HepG2 (cell line): ENCODE results near the gene REEP2. TPM values are rescaled to one million over a fixed set of nuclear protein-coding genes. Genes with fewer than 3 reads are reported as not detected.
A peak's percentile ranks its signal among the peaks of the same experiment; 100 is the strongest.

Experiments
- ATAC-seq: fragments of 200-7000 bp; cut with Tn5 transposase; 3 replicates; pipeline ENCODE4 v1.9.1; 2020; ENCODE audit warnings: mild to moderate bottlenecking, moderate library complexity
- BruUV-seq: library from RNA; stranded (reverse); fragments of 400-500 nt; replicated peaks from 2 replicates; lab custom pipeline; 2021; lab: Mats Ljungman, UMichigan
- CTCF ChIA-PET: fragments of 300-600 bp; formaldehyde crosslinking; extraction: SDS; loops from one replicate; lab custom pipeline; 2021; ENCODE audit warnings: low total read pairs, inconsistent platforms, low intra/inter-chr PET ratio; lab: Yijun Ruan, JAX
- POLR2A ChIA-PET: fragments of 350-600 bp; sonication (Branson Sonifier 250); formaldehyde crosslinking; loops from one replicate; lab custom pipeline; 2020; ENCODE audit warnings: antibody characterized with exemption, inconsistent platforms; lab: Yijun Ruan, JAX
- DNase-seq: peaks from one replicate; pipeline ENCODE4 v3.0.0-alpha.2; 2015; ENCODE audit warnings: low spot score
- FAIRE-seq: peaks from 3 replicates; lab custom pipeline; 2011; peaks lifted over from hg19 to GRCh38; lab: Jason Lieb, UNC
- H2AFZ ChIP-seq: one replicate; pipeline ENCODE4 v1.6.1; 2011; ENCODE audit warnings: low read length, inconsistent platforms
- H3K27ac ChIP-seq: fragments of 300-600 bp; 3 replicates; pipeline ENCODE4 v1.8.0; 2011; ENCODE audit warnings: mixed run types, mild to moderate bottlenecking, mixed read lengths, low read length, inconsistent platforms; ENCODE audit not compliant: insufficient read depth; ENCODE audit errors: extremely low read length
- H3K27me3 ChIP-seq, 2 experiments: fragments of 200-600 bp in 1 of 2; 2 replicates in 1 of 2; 3 replicates in 1 of 2; pipeline versions ENCODE4 v1.6.0 to v1.8.0; 2011; ENCODE audit warnings: low read length in 2 of 2, mild to moderate bottlenecking in 2 of 2, moderate library complexity in 2 of 2, inconsistent platforms in 1 of 2; ENCODE audit not compliant: insufficient read depth in 2 of 2, control insufficient read depth in 1 of 2
- H3K36me3 ChIP-seq, 2 experiments: fragments of 200-600 bp in 1 of 2; replicated peaks in 1 of 2; 2 replicates in 1 of 2; 3 replicates in 1 of 2; pipeline versions ENCODE4 v1.5.1 to v1.8.0; 2011; ENCODE audit warnings: low read length in 2 of 2, inconsistent platforms in 1 of 2; ENCODE audit not compliant: insufficient read depth in 2 of 2, control insufficient read depth in 1 of 2
- H3K4me1 ChIP-seq: 2 replicates; pipeline ENCODE4 v1.5.1; 2012; ENCODE audit warnings: low read length, inconsistent platforms; ENCODE audit not compliant: insufficient read depth
- H3K4me2 ChIP-seq: 2 replicates; pipeline ENCODE4 v1.6.0; 2011; ENCODE audit warnings: low read depth, low read length, inconsistent platforms
- H3K4me3 ChIP-seq, 3 experiments: fragments of 200-600 bp in 1 of 3; sonication (generic), shearing (Covaris generic) in 1 of 3; replicated peaks in 1 of 3; 2 replicates each; pipeline ENCODE4 v1.5.1; 2011 to 2016; ENCODE audit warnings: low read length in 3 of 3, inconsistent platforms in 2 of 3, low read depth in 2 of 3, mild to moderate bottlenecking in 2 of 3, control low read depth in 1 of 3, mixed read lengths in 1 of 3; ENCODE audit not compliant: insufficient read depth in 1 of 3
- H3K79me2 ChIP-seq: one replicate; pipeline ENCODE4 v1.6.1; 2011; ENCODE audit warnings: low read length, inconsistent platforms; ENCODE audit not compliant: insufficient read depth
- H3K9ac ChIP-seq: 2 replicates; pipeline ENCODE4 v1.6.0; 2011; ENCODE audit warnings: mild to moderate bottlenecking, low read depth, low read length, inconsistent platforms; ENCODE audit not compliant: insufficient read depth
- H3K9me3 ChIP-seq: 2 replicates; pipeline ENCODE4 v1.5.1; 2012; ENCODE audit warnings: mild to moderate bottlenecking, low read length
- H4K20me1 ChIP-seq: 2 replicates; pipeline ENCODE4 v1.6.0; 2011; ENCODE audit warnings: inconsistent platforms, mild to moderate bottlenecking, low read length, moderate library complexity; ENCODE audit not compliant: insufficient read depth
- ASH2L ChIP-seq: fragments of 300-600, 200-600 bp; sonication (generic); IDR thresholded peaks from 2 replicates; pipeline ENCODE4 v1.7.0; 2017; ENCODE audit warnings: low read depth, mild to moderate bottlenecking, moderate library complexity, mixed read lengths, low read length; ENCODE audit not compliant: insufficient read length
- EEA1 ChIP-seq: sonication (generic); formaldehyde crosslinking; IDR thresholded peaks from 2 replicates; pipeline ENCODE4 v1.5.1; 2020; ENCODE audit warnings: mild to moderate bottlenecking, missing genetic modification reagents, borderline replicate concordance
- FIP1L1 ChIP-seq: fragments of 200-400 bp; formaldehyde crosslinking; IDR thresholded peaks from 2 replicates; pipeline ENCODE4 v1.6.1; 2018; ENCODE audit warnings: low read depth, mild to moderate bottlenecking, low read length, moderate library complexity, borderline replicate concordance; ENCODE audit not compliant: insufficient read depth
- GATAD2A ChIP-seq: IDR thresholded peaks from 2 replicates; pipeline ENCODE4 v1.6.1; 2016
- HOXA3 ChIP-seq: sonication (generic); formaldehyde crosslinking; IDR thresholded peaks from 2 replicates; pipeline ENCODE4 v1.5.0; 2020; ENCODE audit warnings: missing genetic modification reagents
- KLF12 ChIP-seq: sonication (generic); formaldehyde crosslinking; IDR thresholded peaks from 2 replicates; pipeline ENCODE4 v1.4.0; 2020; ENCODE audit warnings: missing genetic modification reagents, borderline replicate concordance
- MAFF ChIP-seq: IDR thresholded peaks from 2 replicates; pipeline ENCODE4 v1.6.1; 2011; ENCODE audit warnings: low read depth, low read length, improper control_type of control experiment
- MEF2D ChIP-seq: sonication (generic); formaldehyde crosslinking; IDR thresholded peaks from 2 replicates; pipeline ENCODE4 v1.5.1; 2020; ENCODE audit warnings: mild to moderate bottlenecking, missing genetic modification reagents
- NCOA1 ChIP-seq: sonication (generic); formaldehyde crosslinking; IDR thresholded peaks from 2 replicates; pipeline ENCODE4 v1.9.0; 2021; ENCODE audit warnings: missing genetic modification reagents
- NR2F1 ChIP-seq, 2 experiments: fragments of 450-650 bp in 1 of 2; formaldehyde crosslinking in 1 of 2; IDR thresholded peaks; 2 replicates each; pipeline versions ENCODE4 v1.5.0 to v1.6.1; 2016 to 2020; ENCODE audit warnings: mild to moderate bottlenecking in 1 of 2, missing compliant biosample characterization in 1 of 2, missing genetic modification reagents in 1 of 2, moderate library complexity in 1 of 2
- PAF1 ChIP-seq: IDR thresholded peaks from 2 replicates; pipeline ENCODE4 v1.6.1; 2016; ENCODE audit warnings: missing genetic modification reagents, missing compliant biosample characterization
- SP4 ChIP-seq: sonication (generic); formaldehyde crosslinking; IDR thresholded peaks from 2 replicates; pipeline ENCODE4 v1.8.1; 2023; ENCODE audit warnings: mild to moderate bottlenecking, missing genetic modification reagents
- ZBTB38 ChIP-seq: sonication (generic); formaldehyde crosslinking; IDR thresholded peaks from 2 replicates; pipeline ENCODE4 v1.5.1; 2020; ENCODE audit warnings: mild to moderate bottlenecking, missing genetic modification reagents
- ZFP37 ChIP-seq: sonication (generic); formaldehyde crosslinking; IDR thresholded peaks from 2 replicates; pipeline ENCODE4 v1.4.0; 2020; ENCODE audit warnings: missing genetic modification reagents, borderline replicate concordance
- ZMYM4 ChIP-seq: sonication (generic); formaldehyde crosslinking; IDR thresholded peaks from 2 replicates; pipeline ENCODE4 v1.8.1; 2023; ENCODE audit warnings: mild to moderate bottlenecking, missing genetic modification reagents
- ZNF207 ChIP-seq: fragments of 450-650 bp; IDR thresholded peaks from 2 replicates; pipeline ENCODE4 v1.6.1; 2016; ENCODE audit warnings: antibody characterized with exemption, borderline replicate concordance
- ZNF296 ChIP-seq: sonication (generic); formaldehyde crosslinking; conservative IDR thresholded peaks from 2 replicates; pipeline ENCODE4 v1.5.0; 2020; ENCODE audit warnings: mild to moderate bottlenecking, missing genetic modification reagents
- ZNF335 ChIP-seq: sonication (generic); formaldehyde crosslinking; IDR thresholded peaks from 2 replicates; pipeline ENCODE4 v1.4.0; 2020; ENCODE audit warnings: missing genetic modification reagents
- ZNF430 ChIP-seq: sonication (generic); formaldehyde crosslinking; IDR thresholded peaks from 2 replicates; pipeline ENCODE4 v1.9.0; 2021; ENCODE audit warnings: mild to moderate bottlenecking, missing genetic modification reagents
- ZNF605 ChIP-seq: sonication (generic); formaldehyde crosslinking; IDR thresholded peaks from 2 replicates; pipeline ENCODE4 v1.8.0; 2022; ENCODE audit warnings: mild to moderate bottlenecking, missing genetic modification reagents
- ZNF709 ChIP-seq: sonication (generic); formaldehyde crosslinking; IDR thresholded peaks from 2 replicates; pipeline ENCODE4 v1.5.0; 2020; ENCODE audit warnings: mild to moderate bottlenecking, missing genetic modification reagents
- ZNF737 ChIP-seq: sonication (generic); formaldehyde crosslinking; IDR thresholded peaks from 2 replicates; pipeline ENCODE4 v1.5.0; 2020; ENCODE audit warnings: missing genetic modification reagents, mild to moderate bottlenecking, borderline replicate concordance
- ZNF790 ChIP-seq: sonication (generic); formaldehyde crosslinking; IDR thresholded peaks from 2 replicates; pipeline ENCODE4 v1.8.0; 2022; ENCODE audit warnings: missing genetic modification reagents, mild to moderate bottlenecking, borderline replicate concordance
- ZSCAN20 ChIP-seq: sonication (generic); formaldehyde crosslinking; IDR thresholded peaks from 2 replicates; pipeline ENCODE4 v1.4.0; 2020; ENCODE audit warnings: missing genetic modification reagents, mild to moderate bottlenecking, borderline replicate concordance
- ZSCAN25 ChIP-seq: sonication (generic); formaldehyde crosslinking; IDR thresholded peaks from 2 replicates; pipeline ENCODE4 v1.8.0; 2022; ENCODE audit warnings: mild to moderate bottlenecking, missing genetic modification reagents
- WGBS: methylation state at CpG from one replicate; pipeline ENCODE4 v1.1.6; 2017; ENCODE audit warnings: low lambda C conversion rate; 5-methylcytosine and 5-hydroxymethylcytosine counted together
- in situ Hi-C: cut with HindIII; loops from 2 replicates; pipeline ENCODE4 v1.10.0; 2017; ENCODE audit warnings: low pct_unique_long_range_greater_than_20kb; ENCODE audit not compliant: extremely low pct_ligation_motif_present
- intact Hi-C: fragments of 100-400 bp; cut with micrococcal nuclease; formaldehyde crosslinking; loops from one replicate; pipeline ENCODE4 v1.10.0; 2022; ENCODE audit not compliant: unreplicated experiment
- polyA plus RNA-seq, 8 experiments: library from polyadenylated mRNA; depleted of rRNA in 3 of 8; stranded (reverse) in 7 of 8; unstranded in 1 of 8; fragments of >200 nt; fragmentation: Illumina TruSeq in 4 of 8; extraction: Trizol in 4 of 8; gene quantifications; 2 replicates each; pipeline versions ENCODE4 v1.2.1 to v1.2.3, GENCODE V29; 2011 to 2016; ENCODE audit warnings: low read depth in 4 of 8, missing spikeins in 1 of 8, mixed read lengths in 1 of 8; ENCODE audit not compliant: insufficient read depth in 1 of 8
- total RNA-seq, 5 experiments: library from RNA; depleted of rRNA; stranded (reverse); fragments of >200 nt; fragmentation: Illumina TruSeq; extraction: Trizol; gene quantifications; 2 replicates each; pipeline ENCODE4 v1.2.3, GENCODE V29; 2016; ENCODE audit warnings: low read depth in 1 of 5
- TF ChIP-seq, protein P1 (sequence below): IDR thresholded peaks from 2 replicates; pipeline ENCODE4 v1.6.1; 2018; ENCODE audit warnings: missing genetic modification reagents

Gene REEP2
- total and polyA plus RNA-seq, 2 of the 13 experiments (the other 11 are each of a cell fraction or from before 2014, with no cell fraction given) = 5.3 to 7.8 TPM

DNA sequence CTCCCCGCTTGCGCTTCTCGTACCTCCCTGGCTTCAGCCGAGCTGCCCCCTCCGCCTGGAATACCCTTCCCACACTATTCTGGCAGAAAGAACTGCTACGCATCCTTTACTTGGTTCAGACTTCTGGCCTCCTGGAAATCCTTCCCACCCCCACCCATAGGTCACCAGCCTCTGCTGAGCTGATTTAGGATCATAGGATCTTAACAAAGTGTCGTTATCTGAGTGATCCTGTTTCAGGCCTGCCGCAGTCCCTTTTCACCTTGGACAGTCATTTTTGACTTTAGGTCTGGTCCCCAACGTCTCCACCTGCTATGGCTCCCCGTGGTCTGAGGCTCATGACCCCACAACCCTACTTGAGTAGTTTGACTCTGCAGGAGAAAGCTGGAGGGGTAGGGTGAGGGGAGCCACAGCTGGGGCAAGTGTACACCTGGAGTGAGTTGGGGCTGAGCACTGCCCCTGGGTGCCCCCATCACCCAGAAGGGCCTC is 53.7 kb downstream of the REEP2 start:
- DNase-seq (no peak), FAIRE-seq (no peak), ATAC-seq (no peak)
- CTCF ChIA-PET = interaction anchor here (1.4 kb wide), 1 partner anchor 29 kb away, joined by 4 read pairs; no protein-coding TSS in a partner anchor
- POLR2A ChIA-PET = interaction anchor here (0.7 to 3.5 kb wide), 15 partner anchors 10 to 140 kb away, joined by 3 to 58 read pairs (median 4); partner anchors contain the start of genes EGR1, ETF1 and KDM3B
- Histone ChIP-seq H4K20me1 (no peaks in the 10 kb centered on the region), H3K79me2 (no peaks in the 10 kb centered on the region), H3K4me2 (peak overlapping the region; percentile 92), H2AFZ (no peak overlapping the region), H3K4me1 (peaks cover 53% of the 10 kb centered on the region), H3K36me3 (no peaks in the 10 kb centered on the region; a peak in 1 of 5 replicates), H3K27ac (peak overlapping the region; percentile 87), H3K4me3 (peak overlapping the region; percentile 75 to 82 (median 79)), H3K27me3 (peaks cover 4 to 35% of the 10 kb centered on the region in 2 experiments; a peak in 4 of 5 replicates), H3K9ac (peak overlapping the region; percentile 83), H3K9me3 (no peaks in the 10 kb centered on the region)
- TSS peak; percentile 86 for BruUV-seq
- WGBS = under 1% methylated on average over 10 of the region's 10 CpGs
- in situ Hi-C loops = no loop called here
- intact Hi-C loops = loop anchor here (1.0 kb wide), 1 partner anchor 27 kb away; the partner anchor contains the start of gene EGR1
- TF ChIP-seq ZNF605 (CRISPR knock-in tag) (peak; percentile 74), ZNF296 (CRISPR knock-in tag) (no peak), GATAD2A (CRISPR knock-in tag) (no peak), ZFP37 (0 out of 2 replicates have a peak, but pooled peaks have one; percentile 8), PAF1 (CRISPR knock-in tag) (no peak), MAFF (no peak), KLF12 (0 out of 2 replicates have a peak, but pooled peaks have one; percentile 15), ZSCAN25 (peak; percentile 32; the same call in 1 of the 2 replicates), MEF2D (CRISPR knock-in tag) (no peak), ZSCAN20 (CRISPR knock-in tag) (no peak), EEA1 (CRISPR knock-in tag) (no peak), NR2F1 (CRISPR knock-in tag; IDR thresholded peaks at IDR 0.05) (no peak), NCOA1 (no peak), ZNF430 (CRISPR knock-in tag) (peak; percentile 70), ZNF207 (no peak), ZMYM4 (no peak), ZNF737 (0 out of 2 replicates have a peak, but pooled peaks have one; percentile 54), HOXA3 (no peak), ZNF709 (CRISPR knock-in tag) (no peak; the same call in 1 of the 2 replicates), ZBTB38 (CRISPR knock-in tag) (peak; percentile 34; the same call in 1 of the 2 replicates), ZNF335 (CRISPR knock-in tag) (no peak), ASH2L (no peak), ZNF790 (CRISPR knock-in tag) (no peak), SP4 (CRISPR knock-in tag) (no peak; the same call in 1 of the 2 replicates), FIP1L1 (no peak)
- TF ChIP-seq, protein P1, sequence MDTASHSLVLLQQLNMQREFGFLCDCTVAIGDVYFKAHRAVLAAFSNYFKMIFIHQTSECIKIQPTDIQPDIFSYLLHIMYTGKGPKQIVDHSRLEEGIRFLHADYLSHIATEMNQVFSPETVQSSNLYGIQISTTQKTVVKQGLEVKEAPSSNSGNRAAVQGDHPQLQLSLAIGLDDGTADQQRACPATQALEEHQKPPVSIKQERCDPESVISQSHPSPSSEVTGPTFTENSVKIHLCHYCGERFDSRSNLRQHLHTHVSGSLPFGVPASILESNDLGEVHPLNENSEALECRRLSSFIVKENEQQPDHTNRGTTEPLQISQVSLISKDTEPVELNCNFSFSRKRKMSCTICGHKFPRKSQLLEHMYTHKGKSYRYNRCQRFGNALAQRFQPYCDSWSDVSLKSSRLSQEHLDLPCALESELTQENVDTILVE (CRISPR knock-in tag) = no peak
